ENCODE results near the gene MXI1. TPM values are rescaled to one million over a fixed set of nuclear protein-coding genes. Genes with fewer than 3 reads are reported as not detected.
"Not testable (repeated sequence)": the region's sequence is repeated elsewhere in the genome, so short reads cannot be mapped to it uniquely, and the experiment has no call there.

Gene MXI1
- total RNA-seq, 1 experiment from 2014 or later = 34.3 TPM

DNA sequence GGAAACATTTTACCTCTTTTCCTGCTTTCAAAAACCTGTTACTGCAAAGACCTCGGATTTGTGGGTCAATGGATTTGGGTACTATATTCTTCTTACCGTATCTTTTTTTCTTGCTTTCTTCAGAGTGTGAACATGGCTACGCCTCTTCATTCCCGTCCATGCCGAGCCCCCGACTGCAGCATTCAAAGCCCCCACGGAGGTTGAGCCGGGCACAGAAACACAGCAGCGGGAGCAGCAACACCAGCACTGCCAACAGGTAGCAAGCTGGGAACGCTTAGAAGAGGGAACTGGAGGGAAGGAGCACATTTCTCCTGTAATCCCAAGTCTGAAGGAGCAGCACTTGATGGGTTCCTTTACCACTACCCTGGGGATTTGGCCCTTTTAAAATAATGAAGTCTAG is 20.7 kb downstream of the MXI1 start:
- DNase-seq (ENCODE audit: extremely low read depth, low read depth) = no peak

- no peak for DNase-seq (ENCODE audit: extremely low read depth, low read depth)
These were observed 21.8 kb downstream of the MXI1 start for GRCh38 chr10:110229155-110229554.

- no peak for DNase-seq (ENCODE audit: extremely low read depth, low read depth)
These were observed 26.4 kb downstream of the MXI1 start for GRCh38 chr10:110233846-110234245.

DNA sequence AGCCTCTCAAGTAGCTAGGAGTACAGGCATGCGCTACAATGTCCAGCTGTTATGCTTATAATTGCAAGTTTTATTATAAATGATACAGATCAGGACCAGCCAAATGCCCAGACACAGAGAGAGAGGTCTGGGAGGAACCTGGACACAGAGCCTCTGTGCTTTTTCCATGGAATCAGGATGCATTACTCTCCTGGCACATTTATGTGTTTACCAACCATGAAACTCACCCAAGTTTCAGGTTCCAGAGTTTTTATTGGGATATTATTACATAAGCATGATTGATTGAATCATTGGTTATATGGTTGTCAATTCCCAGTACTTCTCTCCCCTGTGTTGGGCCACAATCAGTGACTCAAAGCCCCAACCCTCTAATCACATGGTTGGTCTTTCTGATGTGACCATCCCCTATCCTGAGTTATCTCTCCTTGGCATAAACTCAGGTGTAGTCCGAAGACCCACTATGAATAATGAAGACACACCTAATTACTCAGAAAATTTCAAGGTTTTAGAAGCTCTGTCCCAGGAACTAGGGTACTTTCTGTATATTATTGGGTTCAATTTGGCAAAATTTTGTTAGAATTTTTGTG is 30.6 kb downstream of the MXI1 start:
- DNase-seq (ENCODE audit: extremely low read depth, low read depth) = no peak

DNA sequence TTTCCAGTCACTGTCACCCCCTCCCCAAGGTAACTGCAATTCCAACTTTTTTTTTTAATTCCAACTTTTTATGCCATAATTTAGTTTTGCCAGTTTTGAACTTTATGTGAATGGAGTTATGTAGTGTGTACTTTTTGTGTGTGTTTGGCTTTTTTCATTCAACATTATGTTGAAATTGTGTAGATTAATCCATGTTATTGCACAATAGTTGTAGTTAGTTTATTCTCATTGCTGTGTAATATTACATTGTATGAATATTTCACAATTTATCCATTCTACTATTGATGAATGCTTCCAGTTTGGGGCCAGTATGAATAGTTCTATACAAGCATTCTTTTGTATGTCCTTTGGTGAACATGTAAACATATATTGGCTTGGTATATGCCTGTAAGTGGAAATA is 32.5 kb downstream of the MXI1 start:
- DNase-seq (ENCODE audit: extremely low read depth, low read depth) = no peak

DNA sequence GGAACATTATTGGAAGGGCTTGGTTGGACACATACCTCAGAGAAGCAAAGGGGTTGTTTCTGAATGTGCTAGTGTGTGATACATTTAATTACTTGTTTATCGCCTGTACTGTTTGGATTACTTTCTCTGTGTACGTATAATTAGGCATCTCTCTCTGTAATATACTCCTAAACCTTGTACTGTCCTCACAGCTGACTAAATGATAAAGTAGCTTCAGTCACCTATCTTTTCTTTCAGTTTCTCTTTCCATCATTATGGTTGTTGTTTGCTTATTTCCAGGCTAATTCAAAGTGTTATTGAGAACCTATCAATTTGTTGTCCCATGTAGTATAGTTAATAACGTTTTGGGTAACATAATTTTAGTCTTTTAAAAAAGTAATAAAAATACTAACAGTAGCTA is 34.0 kb downstream of the MXI1 start:
- DNase-seq (ENCODE audit: extremely low read depth, low read depth) = no peak

DNA sequence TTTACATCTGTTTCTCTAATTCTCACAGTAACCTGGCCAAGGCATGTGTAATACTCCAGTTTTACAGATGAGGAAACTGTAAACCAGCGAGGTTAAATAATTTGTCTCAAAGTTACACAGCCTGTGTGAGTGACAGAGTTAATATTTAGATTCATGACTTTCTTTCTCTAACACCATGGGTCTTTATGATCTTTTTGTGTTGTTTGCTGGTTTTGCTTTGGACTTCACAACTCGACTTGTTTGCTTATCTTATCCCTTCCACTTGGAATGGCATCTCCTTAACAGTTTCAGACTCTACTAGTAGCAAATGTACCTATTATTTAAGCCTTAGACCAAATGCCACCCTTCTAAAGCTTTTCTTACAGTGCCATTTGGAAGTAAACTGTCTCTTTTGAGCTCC is 34.4 kb downstream of the MXI1 start:
- no peak for DNase-seq (ENCODE audit: extremely low read depth, low read depth)

- no peak for DNase-seq (ENCODE audit: extremely low read depth, low read depth)
These were observed 35.1 kb downstream of the MXI1 start for GRCh38 chr10:110242511-110242910.

DNA sequence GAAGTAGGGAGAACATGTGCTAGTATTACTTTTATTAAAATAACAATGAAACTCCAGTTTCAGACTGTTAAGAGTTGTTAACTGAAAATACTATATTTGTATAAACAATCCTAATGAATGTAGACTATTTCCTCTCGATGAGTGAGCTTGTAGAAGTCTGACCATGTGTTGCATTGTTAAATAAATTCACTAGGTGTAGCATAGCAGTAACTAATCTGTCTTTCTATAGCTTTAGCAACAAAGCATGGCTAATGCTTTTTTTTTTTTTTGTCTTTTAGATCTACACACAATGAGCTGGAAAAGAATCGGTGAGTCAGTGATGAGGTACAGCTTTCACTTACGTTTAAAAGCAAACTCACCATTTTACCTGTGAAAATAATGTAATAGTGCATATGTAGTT is 37.1 kb downstream of the MXI1 start:
- no peak for DNase-seq (ENCODE audit: extremely low read depth, low read depth)

DNA sequence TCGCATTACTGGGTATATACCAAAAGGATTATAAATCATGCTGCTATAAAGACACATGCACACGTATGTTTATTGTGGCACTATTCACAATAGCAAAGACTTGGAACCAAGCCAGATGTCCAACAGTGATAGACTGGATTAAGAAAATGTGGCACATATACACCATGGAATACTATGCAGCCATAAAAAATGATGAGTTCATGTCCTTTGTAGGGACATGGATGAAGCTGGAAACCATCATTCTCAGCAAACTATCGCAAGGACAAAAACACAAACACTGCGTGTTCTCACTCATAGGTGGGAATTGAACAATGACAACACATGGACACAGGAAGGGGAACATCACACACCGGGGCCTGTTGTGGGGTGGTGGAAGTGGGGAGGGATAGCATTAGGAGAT is 40.4 kb downstream of the MXI1 start:
- not testable (repeated sequence) for DNase-seq (ENCODE audit: extremely low read depth, low read depth)

DNA sequence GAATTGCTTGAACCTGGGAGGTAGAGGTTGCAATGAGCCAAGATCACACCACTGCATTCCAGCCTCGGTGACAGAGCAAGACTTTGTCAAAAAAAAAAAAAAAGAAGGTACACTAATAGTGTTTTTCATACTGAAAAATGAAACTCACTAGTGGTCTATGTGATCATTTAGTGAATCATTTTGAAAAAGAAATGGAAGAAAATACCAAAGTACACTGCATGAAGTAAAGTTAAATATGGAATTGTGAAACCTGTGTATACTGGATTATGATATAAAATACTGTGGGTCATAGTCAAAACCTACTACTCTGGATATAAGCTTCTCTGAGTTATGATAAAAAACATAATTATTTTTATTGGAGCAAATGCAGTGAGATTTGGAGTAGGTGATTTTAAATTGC is 42.1 kb downstream of the MXI1 start:
- DNase-seq (ENCODE audit: extremely low read depth, low read depth) = not testable (repeated sequence)

- not testable (repeated sequence) for DNase-seq (ENCODE audit: extremely low read depth, low read depth)
These were observed 44.0 kb downstream of the MXI1 start for GRCh38 chr10:110251392-110251791.

- DNase-seq (ENCODE audit: extremely low read depth, low read depth) = no peak
These were observed 44.7 kb downstream of the MXI1 start for GRCh38 chr10:110252151-110252550.

DNA sequence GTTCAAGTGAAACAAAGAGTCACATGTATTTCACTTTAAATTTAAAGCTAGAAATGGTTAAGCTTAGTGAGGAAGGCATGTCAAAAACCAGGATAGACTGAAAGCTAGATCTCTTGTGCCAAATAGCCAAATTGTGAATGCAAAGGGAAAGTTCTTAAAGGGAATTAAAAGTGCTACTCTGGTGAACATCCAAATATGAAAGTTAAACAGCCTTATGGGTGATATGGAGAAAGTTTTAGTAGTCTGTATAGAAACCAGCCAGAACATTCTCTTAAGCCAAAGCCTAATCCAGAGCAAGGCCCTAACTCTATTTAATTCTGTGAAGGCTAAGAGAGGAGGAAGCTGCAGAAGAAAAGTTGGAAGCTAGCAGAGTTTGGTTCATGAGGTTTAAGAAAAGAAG is 47.1 kb downstream of the MXI1 start:
- no peak for DNase-seq (ENCODE audit: extremely low read depth, low read depth)

DNA sequence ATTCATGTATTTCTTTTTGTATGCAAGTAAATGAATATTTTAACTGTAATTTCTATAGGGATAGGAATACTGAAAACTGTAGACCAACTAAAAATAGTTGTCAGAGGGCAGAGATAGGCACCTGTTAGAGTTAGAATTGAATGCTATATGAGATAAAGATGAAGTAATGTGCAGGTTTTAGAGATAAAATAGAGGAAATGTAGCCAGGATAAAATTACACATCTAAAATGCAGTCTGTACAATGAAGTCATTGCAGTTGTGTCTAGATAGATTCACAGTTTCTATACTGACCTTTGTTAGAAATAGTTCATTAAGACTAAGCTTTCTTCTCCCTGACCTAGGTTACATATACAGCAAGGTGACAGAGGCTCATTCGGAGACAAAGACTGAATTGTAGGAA is 51.1 kb downstream of the MXI1 start:
- DNase-seq (ENCODE audit: extremely low read depth, low read depth) = no peak

DNA sequence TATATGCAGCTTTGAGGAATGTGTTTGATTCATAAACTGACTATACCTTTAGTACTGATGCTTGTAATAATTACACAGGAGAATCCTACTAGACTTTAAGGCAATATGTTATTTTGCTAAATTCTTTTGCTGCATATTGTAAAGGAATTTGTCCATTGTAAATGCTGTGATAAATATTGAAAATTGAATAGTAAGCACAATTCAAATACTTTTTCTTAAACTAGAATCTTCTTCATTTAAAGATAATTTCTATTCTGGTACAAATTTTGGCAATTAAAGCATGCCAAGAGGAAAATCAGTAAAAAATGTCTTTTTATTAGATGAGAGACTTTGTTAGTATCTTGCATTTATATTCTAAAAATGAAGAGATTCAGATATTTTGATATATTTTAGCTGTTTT is 51.9 kb downstream of the MXI1 start:
- no peak for DNase-seq (ENCODE audit: extremely low read depth, low read depth)

- DNase-seq (ENCODE audit: extremely low read depth, low read depth) = no peak
These were observed 53.5 kb downstream of the MXI1 start for GRCh38 chr10:110260746-110261477.

GRCh38 chr10:110263164-110263563 is 55.8 kb downstream of the MXI1 start:
- DNase-seq (ENCODE audit: extremely low read depth, low read depth) = no peak

GRCh38 chr10:110265573-110266193 is 58.3 kb downstream of the MXI1 start:
- no peak for DNase-seq (ENCODE audit: extremely low read depth, low read depth)

- no peak for DNase-seq (ENCODE audit: extremely low read depth, low read depth)
These were observed 59.9 kb downstream of the MXI1 start for GRCh38 chr10:110267276-110267675.

DNA sequence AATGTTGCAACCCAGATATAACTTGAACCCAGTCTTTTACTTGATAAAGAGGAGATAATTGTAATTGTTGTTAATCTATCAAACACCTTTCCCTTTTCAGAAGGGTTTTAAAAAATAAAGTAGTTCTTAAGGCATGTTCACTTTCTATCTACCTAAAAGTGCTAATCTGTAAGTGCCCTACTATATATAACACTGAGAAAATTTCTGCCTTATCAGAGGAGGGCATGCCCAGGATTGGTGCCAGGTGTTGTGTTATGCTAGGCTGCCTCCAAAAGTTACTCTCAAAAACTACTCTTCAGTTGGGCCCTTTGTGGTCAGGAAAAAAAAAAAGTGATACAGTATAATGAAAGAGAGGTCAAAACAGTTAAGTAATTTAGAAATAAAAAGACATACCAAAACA is 61.0 kb downstream of the MXI1 start:
- no peak for DNase-seq (ENCODE audit: extremely low read depth, low read depth)

GRCh38 chr10:110268971-110269370 is 61.6 kb downstream of the MXI1 start:
- no peak for DNase-seq (ENCODE audit: extremely low read depth, low read depth)
